Calu3 (cell line): ENCODE measurements around the gene CRY2. TPM values are rescaled to one million over a fixed set of nuclear protein-coding genes. Genes with fewer than 3 reads are reported as not detected.

Source experiments
- BruUV-seq: library from RNA; stranded (reverse); fragments of 400-500 nt; replicated peaks from 2 replicates; lab custom pipeline; 2021; lab: Mats Ljungman, UMichigan
- CTCF ChIA-PET: fragments of 300-600 bp; sonication (Branson Sonifier 250); formaldehyde crosslinking; loops from one replicate; lab custom pipeline; 2022; ENCODE audit warnings: antibody characterized with exemption; lab: Charles Lee
- DNase-seq: peaks from one replicate; pipeline ENCODE4 v3.0.0; 2022
- H3K27ac Mint-ChIP-seq: one replicate; pipeline ENCODE4 v1.8.0; 2022; ENCODE audit warnings: mixed read lengths; ENCODE audit not compliant: unreplicated experiment
- H3K27me3 Mint-ChIP-seq: one replicate; pipeline ENCODE4 v1.8.0; 2022; ENCODE audit warnings: mixed read lengths; ENCODE audit not compliant: unreplicated experiment
- H3K36me3 Mint-ChIP-seq: one replicate; pipeline ENCODE4 v1.8.0; 2022; ENCODE audit warnings: mild to moderate bottlenecking, moderate library complexity, mixed read lengths; ENCODE audit not compliant: insufficient read depth, unreplicated experiment
- H3K4me1 Mint-ChIP-seq: one replicate; pipeline ENCODE4 v1.8.0; 2022; ENCODE audit warnings: mild to moderate bottlenecking, low read depth, mixed read lengths; ENCODE audit not compliant: unreplicated experiment
- H3K4me3 Mint-ChIP-seq: one replicate; pipeline ENCODE4 v1.8.0; 2022; ENCODE audit warnings: mild to moderate bottlenecking, low read depth, moderate library complexity, mixed read lengths; ENCODE audit not compliant: unreplicated experiment
- H3K9me3 Mint-ChIP-seq: one replicate; pipeline ENCODE4 v1.8.0; 2022; ENCODE audit warnings: low read depth, mixed read lengths; ENCODE audit not compliant: unreplicated experiment
- CTCF ChIP-seq: fragments of 200-600 bp; IDR thresholded peaks from one replicate; pipeline ENCODE4 v1.8.0; 2022; ENCODE audit warnings: antibody characterized with exemption; ENCODE audit not compliant: unreplicated experiment
- intact Hi-C: fragments of 100-400 bp; cut with micrococcal nuclease; formaldehyde crosslinking; loops from one replicate; pipeline ENCODE4 v1.10.0; 2022; ENCODE audit not compliant: unreplicated experiment
- total RNA-seq: library from RNA; stranded (reverse); gene quantifications from 2 replicates; pipeline ENCODE4 v1.2.3, GENCODE V29; 2022

The CRY2 gene
- total RNA-seq, 1 experiment from 2014 or later: 14.9 TPM

- no peak for DNase-seq
- no peak overlapping the region for H3K27ac Mint-ChIP-seq
- peak overlapping the region; percentile 50 for H3K4me3 Mint-ChIP-seq
- no peaks in the 10 kb centered on the region for H3K4me1 Mint-ChIP-seq
- no peaks in the 10 kb centered on the region for H3K9me3 Mint-ChIP-seq
- CTCF ChIA-PET: no interaction called here
- H3K27me3 Mint-ChIP-seq: peaks cover 22% of the 10 kb centered on the region
- BruUV-seq: no TSS peak
- TF ChIP-seq CTCF: no peak
- intact Hi-C loops: no loop called here
- H3K36me3 Mint-ChIP-seq: peaks cover 17% of the 10 kb centered on the region
These were observed 37.4 kb downstream of the CRY2 start for GRCh38 chr11:45884596-45885185.

GRCh38 chr11:45885274-45885920 is 38.1 kb downstream of the CRY2 start, which contains the start of gene MAPK8IP1:
TSS of gene MAPK8IP1 (plus strand) at chr11:45885651. CDS start at chr11:45885821, 170 bp downstream.
- Mint-ChIP-seq H3K9me3 (no peaks in the 10 kb centered on the region), H3K27me3 (peaks cover 27% of the 10 kb centered on the region), H3K27ac (no peak within 1 kb of the TSS), H3K36me3 (peaks cover 17% of the 10 kb centered on the region), H3K4me3 (peak within 1 kb of the TSS; percentile 50), H3K4me1 (no peaks in the 10 kb centered on the region)
- DNase-seq: peak; percentile 58
- CTCF ChIA-PET: no interaction called here
- intact Hi-C loops: no loop called here
- no peak for TF ChIP-seq CTCF
- no TSS peak for BruUV-seq

GRCh38 chr11:45885921-45886721 is 38.8 kb downstream of the CRY2 start:
- intact Hi-C loops: no loop called here
- H3K36me3 Mint-ChIP-seq: peaks cover 17% of the 10 kb centered on the region
- no peak for DNase-seq
- H3K4me3 Mint-ChIP-seq: no peak overlapping the region
- no TSS peak for BruUV-seq
- H3K27me3 Mint-ChIP-seq: peaks cover 34% of the 10 kb centered on the region
- CTCF ChIA-PET: no interaction called here
- no peak for TF ChIP-seq CTCF
- no peak overlapping the region for H3K27ac Mint-ChIP-seq
- H3K4me1 Mint-ChIP-seq: no peaks in the 10 kb centered on the region
- no peaks in the 10 kb centered on the region for H3K9me3 Mint-ChIP-seq

GRCh38 chr11:45886816-45887520 is 39.7 kb downstream of the CRY2 start:
- no peak for DNase-seq
- peaks cover 17% of the 10 kb centered on the region for H3K36me3 Mint-ChIP-seq
- BruUV-seq: no TSS peak
- peaks cover 42% of the 10 kb centered on the region for H3K27me3 Mint-ChIP-seq
- H3K4me3 Mint-ChIP-seq: no peak overlapping the region
- TF ChIP-seq CTCF: no peak
- intact Hi-C loops: no loop called here
- CTCF ChIA-PET: no interaction called here
- H3K4me1 Mint-ChIP-seq: no peaks in the 10 kb centered on the region
- no peak overlapping the region for H3K27ac Mint-ChIP-seq
- no peaks in the 10 kb centered on the region for H3K9me3 Mint-ChIP-seq
